Measurements from ENCODE around the gene XYLB.
"Not testable (repeated sequence)": the region's sequence is repeated elsewhere in the genome, so short reads cannot be mapped to it uniquely, and the experiment has no call there.

XYLB gene

GRCh38 chr3:38346587-38347410 lies at the start of gene XYLB:
Gene XYLB, plus strand, starts transcription at chr3:38346785. Its CDS starts 84 bp downstream, at chr3:38346869.
- Histone ChIP-seq H3K36me3 (ENCODE audit: control insufficient read depth, insufficient read depth, low read length) (0 out of 2 replicates have a peak, but pooled peaks cover 3% of the 10 kb centered on the region), H3K4me3 (ENCODE audit: low read depth, low read length) (peak within 1 kb of the TSS; percentile 81), H3K27ac (ENCODE audit: low read depth, low read length) (no peak within 1 kb of the TSS), H3K9me3 (ENCODE audit: control insufficient read depth, insufficient read depth, low read length) (no peaks in the 10 kb centered on the region), H3K4me1 (ENCODE audit: control insufficient read depth, insufficient read depth, low read length) (no peaks in the 10 kb centered on the region), H3K9ac (ENCODE audit: low read depth, low read length) (peak within 1 kb of the TSS; percentile 41; the same call in 1 of the 2 replicates), H3K27me3 (ENCODE audit: control insufficient read depth, insufficient read depth, low read length) (peaks cover 10% of the 10 kb centered on the region)

- not testable (repeated sequence) for H3K9ac ChIP-seq (ENCODE audit: low read depth, low read length); H3K9me3 ChIP-seq (ENCODE audit: control insufficient read depth, insufficient read depth, low read length); H3K27ac ChIP-seq (ENCODE audit: low read depth, low read length); H3K27me3 ChIP-seq (ENCODE audit: control insufficient read depth, insufficient read depth, low read length); H3K4me3 ChIP-seq (ENCODE audit: low read depth, low read length); H3K4me1 ChIP-seq (ENCODE audit: control insufficient read depth, insufficient read depth, low read length); H3K36me3 ChIP-seq (ENCODE audit: control insufficient read depth, insufficient read depth, low read length)
Observed at GRCh38 chr3:38297053-38297452, 49.5 kb upstream of the XYLB start.

- Histone ChIP-seq H3K27me3 (ENCODE audit: control insufficient read depth, insufficient read depth, low read length) (no peaks in the 10 kb centered on the region), H3K4me1 (ENCODE audit: control insufficient read depth, insufficient read depth, low read length) (no peaks in the 10 kb centered on the region), H3K27ac (ENCODE audit: low read depth, low read length) (no peak overlapping the region), H3K4me3 (ENCODE audit: low read depth, low read length) (no peak overlapping the region), H3K9ac (ENCODE audit: low read depth, low read length) (no peak overlapping the region), H3K36me3 (ENCODE audit: control insufficient read depth, insufficient read depth, low read length) (no peaks in the 10 kb centered on the region), H3K9me3 (ENCODE audit: control insufficient read depth, insufficient read depth, low read length) (no peaks in the 10 kb centered on the region)
Observed at GRCh38 chr3:38297537-38297936, 49.0 kb upstream of the XYLB start.

- H3K27me3 ChIP-seq (ENCODE audit: control insufficient read depth, insufficient read depth, low read length), result no peaks in the 10 kb centered on the region
- H3K4me1 ChIP-seq (ENCODE audit: control insufficient read depth, insufficient read depth, low read length), result no peaks in the 10 kb centered on the region
- no peak overlapping the region for H3K4me3 ChIP-seq (ENCODE audit: low read depth, low read length)
- no peak overlapping the region for H3K9ac ChIP-seq (ENCODE audit: low read depth, low read length)
- H3K27ac ChIP-seq (ENCODE audit: low read depth, low read length), result no peak overlapping the region
- H3K9me3 ChIP-seq (ENCODE audit: control insufficient read depth, insufficient read depth, low read length), result no peaks in the 10 kb centered on the region
- no peaks in the 10 kb centered on the region for H3K36me3 ChIP-seq (ENCODE audit: control insufficient read depth, insufficient read depth, low read length)
Observed at GRCh38 chr3:38297947-38298711, 48.5 kb upstream of the XYLB start.

GRCh38 chr3:38306941-38307340 lies 39.6 kb upstream of the XYLB start:
- H3K27ac ChIP-seq (ENCODE audit: low read depth, low read length), result no peak overlapping the region
- no peak overlapping the region for H3K9ac ChIP-seq (ENCODE audit: low read depth, low read length)
- no peak overlapping the region for H3K4me3 ChIP-seq (ENCODE audit: low read depth, low read length)
- no peaks in the 10 kb centered on the region for H3K27me3 ChIP-seq (ENCODE audit: control insufficient read depth, insufficient read depth, low read length)
- H3K9me3 ChIP-seq (ENCODE audit: control insufficient read depth, insufficient read depth, low read length), result no peaks in the 10 kb centered on the region
- H3K4me1 ChIP-seq (ENCODE audit: control insufficient read depth, insufficient read depth, low read length), result no peaks in the 10 kb centered on the region
- H3K36me3 ChIP-seq (ENCODE audit: control insufficient read depth, insufficient read depth, low read length), result no peaks in the 10 kb centered on the region

GRCh38 chr3:38307599-38307998 lies 39.0 kb upstream of the XYLB start:
- no peak overlapping the region for H3K9ac ChIP-seq (ENCODE audit: low read depth, low read length)
- no peak overlapping the region for H3K27ac ChIP-seq (ENCODE audit: low read depth, low read length)
- H3K36me3 ChIP-seq (ENCODE audit: control insufficient read depth, insufficient read depth, low read length), result no peaks in the 10 kb centered on the region
- no peaks in the 10 kb centered on the region for H3K4me1 ChIP-seq (ENCODE audit: control insufficient read depth, insufficient read depth, low read length)
- no peaks in the 10 kb centered on the region for H3K27me3 ChIP-seq (ENCODE audit: control insufficient read depth, insufficient read depth, low read length)
- H3K4me3 ChIP-seq (ENCODE audit: low read depth, low read length), result no peak overlapping the region
- H3K9me3 ChIP-seq (ENCODE audit: control insufficient read depth, insufficient read depth, low read length), result no peaks in the 10 kb centered on the region

- Histone ChIP-seq H3K36me3 (ENCODE audit: control insufficient read depth, insufficient read depth, low read length) (no peaks in the 10 kb centered on the region), H3K9ac (ENCODE audit: low read depth, low read length) (no peak overlapping the region), H3K4me3 (ENCODE audit: low read depth, low read length) (no peak overlapping the region), H3K4me1 (ENCODE audit: control insufficient read depth, insufficient read depth, low read length) (no peaks in the 10 kb centered on the region), H3K9me3 (ENCODE audit: control insufficient read depth, insufficient read depth, low read length) (no peaks in the 10 kb centered on the region), H3K27ac (ENCODE audit: low read depth, low read length) (no peak overlapping the region), H3K27me3 (ENCODE audit: control insufficient read depth, insufficient read depth, low read length) (no peaks in the 10 kb centered on the region)
Observed at GRCh38 chr3:38308456-38308855, 38.1 kb upstream of the XYLB start.

- Histone ChIP-seq H3K4me1 (ENCODE audit: control insufficient read depth, insufficient read depth, low read length) (peaks cover 6% of the 10 kb centered on the region), H3K27me3 (ENCODE audit: control insufficient read depth, insufficient read depth, low read length) (no peaks in the 10 kb centered on the region), H3K4me3 (ENCODE audit: low read depth, low read length) (no peak overlapping the region), H3K9ac (ENCODE audit: low read depth, low read length) (no peak overlapping the region), H3K27ac (ENCODE audit: low read depth, low read length) (no peak overlapping the region), H3K9me3 (ENCODE audit: control insufficient read depth, insufficient read depth, low read length) (no peaks in the 10 kb centered on the region), H3K36me3 (ENCODE audit: control insufficient read depth, insufficient read depth, low read length) (no peaks in the 10 kb centered on the region)
Observed at GRCh38 chr3:38311476-38311875, 35.1 kb upstream of the XYLB start.

- H3K9me3 ChIP-seq (ENCODE audit: control insufficient read depth, insufficient read depth, low read length), result no peaks in the 10 kb centered on the region
- H3K36me3 ChIP-seq (ENCODE audit: control insufficient read depth, insufficient read depth, low read length), result no peaks in the 10 kb centered on the region
- H3K9ac ChIP-seq (ENCODE audit: low read depth, low read length), result no peak overlapping the region
- peaks cover 6% of the 10 kb centered on the region for H3K4me1 ChIP-seq (ENCODE audit: control insufficient read depth, insufficient read depth, low read length)
- H3K27me3 ChIP-seq (ENCODE audit: control insufficient read depth, insufficient read depth, low read length), result no peaks in the 10 kb centered on the region
- H3K27ac ChIP-seq (ENCODE audit: low read depth, low read length), result no peak overlapping the region
- no peak overlapping the region for H3K4me3 ChIP-seq (ENCODE audit: low read depth, low read length)
Observed at GRCh38 chr3:38311941-38312340, 34.6 kb upstream of the XYLB start.

GRCh38 chr3:38312356-38312755 lies 34.2 kb upstream of the XYLB start:
- H3K4me1 ChIP-seq (ENCODE audit: control insufficient read depth, insufficient read depth, low read length), result peaks cover 6% of the 10 kb centered on the region
- H3K27ac ChIP-seq (ENCODE audit: low read depth, low read length), result no peak overlapping the region
- H3K9me3 ChIP-seq (ENCODE audit: control insufficient read depth, insufficient read depth, low read length), result no peaks in the 10 kb centered on the region
- H3K36me3 ChIP-seq (ENCODE audit: control insufficient read depth, insufficient read depth, low read length), result no peaks in the 10 kb centered on the region
- no peak overlapping the region for H3K9ac ChIP-seq (ENCODE audit: low read depth, low read length)
- no peak overlapping the region for H3K4me3 ChIP-seq (ENCODE audit: low read depth, low read length)
- H3K27me3 ChIP-seq (ENCODE audit: control insufficient read depth, insufficient read depth, low read length), result no peaks in the 10 kb centered on the region

GRCh38 chr3:38313263-38313662 lies 33.3 kb upstream of the XYLB start:
- Histone ChIP-seq H3K9me3 (ENCODE audit: control insufficient read depth, insufficient read depth, low read length) (no peaks in the 10 kb centered on the region), H3K36me3 (ENCODE audit: control insufficient read depth, insufficient read depth, low read length) (no peaks in the 10 kb centered on the region), H3K27ac (ENCODE audit: low read depth, low read length) (no peak overlapping the region), H3K4me3 (ENCODE audit: low read depth, low read length) (no peak overlapping the region), H3K4me1 (ENCODE audit: control insufficient read depth, insufficient read depth, low read length) (peaks cover 6% of the 10 kb centered on the region), H3K27me3 (ENCODE audit: control insufficient read depth, insufficient read depth, low read length) (no peaks in the 10 kb centered on the region), H3K9ac (ENCODE audit: low read depth, low read length) (no peak overlapping the region)
